SHP77 treated with DMSO at 0.1 percent for 48 hours (cell line): ENCODE measurements around the gene DPF3.

ENCODE experiments used
- DNase-seq: peaks from one replicate; lab custom pipeline; 2025; lab: John Stamatoyannopoulos, UW

Gene DPF3

DNA sequence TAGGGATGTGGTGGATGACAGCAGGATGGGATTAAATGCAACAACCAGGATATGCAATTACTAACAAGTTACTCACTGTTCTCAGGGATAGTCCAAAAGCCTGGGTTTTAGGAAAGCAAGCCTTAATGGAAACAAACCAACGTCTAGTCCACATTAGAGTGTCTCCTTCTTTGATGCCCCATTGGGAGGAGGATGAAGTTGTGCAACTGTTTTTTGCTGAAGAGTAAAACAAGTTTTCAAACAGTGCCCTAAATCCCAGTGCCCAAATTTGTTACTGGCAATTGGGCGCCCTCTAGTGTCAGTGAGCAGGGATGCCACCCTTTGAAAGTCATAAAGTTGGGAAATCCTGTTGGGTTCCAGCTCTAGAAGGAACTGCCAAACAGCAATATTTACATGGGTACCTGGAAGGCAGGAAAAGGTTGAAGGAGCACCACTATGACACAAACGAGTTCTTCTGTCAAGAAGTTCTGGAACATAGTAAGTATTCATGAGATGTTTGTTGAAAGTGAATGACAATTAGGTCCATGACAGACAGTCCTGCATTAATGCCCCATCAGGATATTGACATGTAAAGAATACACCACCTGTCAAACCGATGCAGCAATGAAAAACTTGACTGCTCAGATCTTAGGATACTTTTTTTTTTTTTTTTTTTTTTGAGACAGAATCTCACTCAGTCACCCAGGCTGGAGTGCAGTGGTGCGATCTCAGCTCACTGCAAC, 11.1 kb upstream of the DPF3 start:
- peak; percentile 27 for DNase-seq

- no peak for DNase-seq
Measured at GRCh38 chr14:72904218-72904617, 10.3 kb upstream of the DPF3 start.

- DNase-seq, result no peak
Measured at GRCh38 chr14:72903716-72904115, 9.8 kb upstream of the DPF3 start.

DNA sequence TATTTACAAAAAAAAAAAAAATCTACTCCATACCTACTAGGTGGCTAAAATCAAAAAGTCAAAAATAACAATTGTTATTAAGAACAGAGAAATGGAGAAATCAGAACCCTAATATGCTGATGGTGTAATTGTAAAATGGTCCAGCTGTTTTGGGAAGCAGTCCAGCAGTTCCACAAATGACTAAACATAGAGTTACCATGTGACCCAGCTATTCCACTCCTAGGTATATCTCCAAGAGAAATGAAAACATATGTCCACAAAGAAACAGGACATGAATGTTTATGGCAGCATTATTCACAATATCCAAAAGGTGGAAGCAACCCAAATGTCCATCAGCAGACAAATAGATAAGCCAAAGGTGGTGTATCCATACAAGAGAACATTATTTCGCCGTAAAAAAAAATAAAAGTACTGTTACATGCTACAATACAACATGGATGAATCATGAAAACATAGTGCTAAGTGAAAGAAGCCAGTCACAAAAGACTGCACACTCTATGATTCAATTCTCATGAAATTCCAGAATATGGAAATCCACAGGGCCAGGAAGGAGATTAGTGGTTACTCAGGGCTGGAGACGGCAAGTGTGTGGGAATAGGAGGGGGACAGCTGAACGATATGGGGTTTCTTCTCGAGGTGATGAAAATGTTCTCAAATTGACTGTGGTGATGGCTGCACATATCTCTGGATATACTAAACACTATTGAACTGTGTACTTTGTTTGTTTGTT, 9.1 kb upstream of the DPF3 start:
- DNase-seq, result no peak

DNA sequence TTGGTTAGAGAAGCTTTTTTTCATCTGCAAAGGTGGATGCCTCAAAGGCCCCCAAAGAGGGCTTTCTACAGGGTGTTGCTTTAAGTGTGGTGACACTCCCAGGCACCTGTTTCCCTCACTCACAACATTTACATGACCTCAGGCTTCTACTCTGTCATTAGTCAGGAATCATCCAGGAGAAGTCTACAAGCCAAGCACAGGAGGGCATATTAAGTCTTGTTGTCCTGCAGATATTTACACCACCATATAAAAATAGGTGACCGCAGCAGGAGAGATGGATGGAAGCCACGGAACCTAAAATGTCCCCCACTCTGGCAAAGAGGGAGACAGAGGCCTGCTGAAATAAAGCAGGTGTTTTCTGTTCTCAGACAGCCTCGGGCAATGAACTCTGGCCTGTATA, 7.5 kb upstream of the DPF3 start:
- DNase-seq, result no peak

GRCh38 chr14:72898448-72898847, 4.5 kb upstream of the DPF3 start:
- DNase-seq, result no peak

- no peak for DNase-seq
Measured at GRCh38 chr14:72894623-72895378, 900 bp upstream of the DPF3 start.

GRCh38 chr14:72894323-72894622, 372 bp upstream of the DPF3 start:
- DNase-seq, result no peak

GRCh38 chr14:72892879-72893635, 844 bp downstream of the DPF3 start:
- DNase-seq, result no peak

- DNase-seq, result no peak
Measured at GRCh38 chr14:72892103-72892878, 1.6 kb downstream of the DPF3 start.

DNA sequence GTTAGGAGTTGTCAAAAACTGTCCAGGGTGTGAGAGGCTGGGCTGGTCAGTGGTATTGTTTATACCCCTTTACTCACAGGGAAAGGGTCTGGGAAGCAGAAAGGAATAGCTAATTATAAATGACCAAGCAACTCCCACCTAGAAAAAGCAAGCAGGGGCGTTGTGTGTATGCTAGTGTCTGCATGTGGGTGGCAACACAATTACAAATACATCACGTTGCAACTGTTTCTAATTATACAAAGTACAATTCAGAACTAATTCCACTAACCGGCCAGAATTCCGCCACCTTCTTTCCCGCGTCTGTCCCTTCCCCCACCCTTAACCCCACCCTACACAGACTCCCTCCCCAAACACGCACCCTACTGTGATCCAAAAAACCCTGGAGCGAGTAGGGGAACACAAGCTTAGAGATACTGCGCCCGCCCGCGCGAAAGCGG, 2.2 kb downstream of the DPF3 start:
- DNase-seq, result no peak

- DNase-seq, result no peak
Measured at GRCh38 chr14:72889366-72889765, 4.5 kb downstream of the DPF3 start.

DNA sequence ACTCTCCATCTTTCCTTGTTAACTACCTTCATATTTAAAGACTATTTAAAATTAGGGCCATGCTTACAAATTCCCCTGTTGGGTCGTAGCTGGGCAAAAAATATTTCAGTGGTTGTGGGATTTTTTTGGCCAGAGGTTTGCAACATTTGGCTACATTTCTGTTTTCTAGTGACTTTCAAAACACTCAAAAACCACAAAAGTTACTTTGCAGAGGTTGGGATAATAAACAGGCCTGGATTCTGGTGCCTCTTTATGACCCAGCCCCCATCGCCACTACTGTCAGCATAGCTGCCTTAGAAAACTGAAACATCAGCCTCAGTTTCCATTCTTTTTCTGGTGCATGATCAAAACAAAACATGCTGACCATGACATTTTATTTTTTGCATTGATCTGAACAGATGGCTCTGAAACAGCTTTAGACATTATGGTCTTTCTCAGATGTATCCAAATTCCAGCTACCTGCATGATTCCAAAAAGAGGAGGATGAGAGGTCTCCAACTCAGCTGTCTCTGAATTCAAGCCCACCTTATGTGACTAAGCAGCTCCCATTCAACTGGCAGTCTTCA, 5.2 kb downstream of the DPF3 start:
- DNase-seq, result no peak

DNA sequence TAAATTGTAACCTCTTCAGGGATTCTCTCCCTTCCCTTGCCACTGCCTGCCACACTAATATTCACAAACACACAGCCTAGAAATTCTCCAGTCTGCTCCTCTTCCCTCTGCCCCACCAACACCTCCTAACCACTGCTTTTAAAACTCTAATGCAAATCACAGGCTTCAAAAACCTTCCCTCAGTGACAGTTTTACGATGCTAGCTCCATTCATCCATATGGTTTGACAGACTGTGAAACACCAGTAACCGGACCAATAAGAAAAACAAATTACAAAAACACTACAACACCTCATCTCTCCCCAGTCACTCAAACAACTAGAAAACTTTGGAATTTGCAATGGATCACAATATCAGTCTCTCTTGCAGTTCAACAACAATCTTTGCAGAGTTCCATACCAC, 5.7 kb downstream of the DPF3 start:
- no peak for DNase-seq

DNA sequence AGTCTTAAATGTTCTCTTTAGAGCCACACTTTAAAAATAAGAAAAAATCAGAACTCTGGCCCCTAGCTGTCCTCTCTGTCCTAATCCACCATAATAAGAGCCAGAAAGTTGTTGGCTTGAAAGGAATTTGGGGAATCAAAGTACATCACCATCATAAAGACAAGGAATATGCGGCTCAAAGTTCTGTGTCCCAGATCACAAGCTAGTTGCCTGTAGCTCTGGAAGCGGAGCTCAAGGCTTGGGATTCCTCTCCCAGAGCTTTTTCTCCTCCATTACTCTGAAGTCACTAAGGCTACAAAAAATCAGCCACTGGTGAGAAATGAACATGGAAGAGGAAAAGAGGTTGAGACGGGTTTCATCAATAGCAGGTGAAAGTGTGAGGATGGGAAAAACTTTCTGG, 6.4 kb downstream of the DPF3 start:
- DNase-seq, result no peak

DNA sequence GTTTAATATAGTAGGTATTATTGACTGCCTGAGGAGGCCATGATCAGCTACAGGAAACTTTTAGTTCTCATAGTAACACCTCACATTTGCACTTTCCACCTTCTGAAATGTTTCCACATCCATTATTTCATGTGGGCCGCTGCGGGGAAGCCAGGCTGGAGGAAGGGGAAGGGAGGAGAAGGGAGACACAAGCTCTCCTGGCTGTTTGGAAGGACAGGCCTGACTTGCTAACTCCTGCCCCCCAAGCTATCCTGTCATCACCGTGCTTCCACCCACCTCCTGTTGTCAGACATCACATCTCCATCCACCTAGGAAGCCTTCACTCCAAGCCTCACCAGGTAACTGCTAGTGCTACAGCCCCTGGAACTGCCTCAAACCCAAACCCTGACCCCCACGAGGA, 9.5 kb downstream of the DPF3 start:
- DNase-seq, result no peak

- DNase-seq, result no peak
Measured at GRCh38 chr14:72883961-72884360, 9.9 kb downstream of the DPF3 start.

DNA sequence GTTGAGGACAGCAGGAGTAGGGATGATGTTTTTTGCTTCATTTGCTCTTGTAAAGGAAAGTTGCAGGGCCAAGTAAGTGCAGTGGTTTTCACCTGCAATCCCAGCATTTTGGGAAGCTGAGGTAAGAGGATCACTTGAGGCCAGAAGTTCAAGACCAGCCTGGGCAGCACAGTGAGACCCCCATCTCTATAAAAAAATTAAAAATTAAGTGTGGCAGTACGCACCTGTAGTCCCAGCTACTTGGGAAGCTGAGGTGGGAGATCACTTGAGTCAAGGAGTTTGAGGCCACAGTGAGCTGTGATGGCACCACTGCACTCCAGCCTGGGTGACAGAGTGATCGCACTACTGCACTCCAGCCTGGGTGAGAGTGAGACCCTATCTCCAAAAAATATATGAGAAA, 10.8 kb downstream of the DPF3 start:
- DNase-seq, result no peak

- DNase-seq, result no peak
Measured at GRCh38 chr14:72882463-72882862, 11.4 kb downstream of the DPF3 start.

GRCh38 chr14:72882047-72882446, 11.9 kb downstream of the DPF3 start:
- no peak for DNase-seq

GRCh38 chr14:72881543-72881942, 12.4 kb downstream of the DPF3 start:
- DNase-seq, result no peak
